MM.1S (cell line): ENCODE results near the gene YAF2.

ENCODE experiments used
- DNase-seq: peaks from one replicate; pipeline ENCODE4 v3.0.0-alpha.2; 2015
- H2AFZ ChIP-seq: fragments of 300-600 bp; sonication (generic); 2 replicates; pipeline ENCODE4 v1.6.0; 2016; ENCODE audit warnings: antibody characterized with exemption, low read length
- H3F3A ChIP-seq: fragments of 300-600 bp; sonication (generic); 2 replicates; pipeline ENCODE4 v1.6.1; 2016; ENCODE audit warnings: mild to moderate bottlenecking, antibody characterized with exemption, low read length, moderate library complexity, mixed read lengths; ENCODE audit not compliant: insufficient read depth
- H3K27ac ChIP-seq: fragments of 300-600 bp; sonication (generic); 2 replicates; pipeline ENCODE4 v1.5.1; 2016; ENCODE audit warnings: mild to moderate bottlenecking, low read length
- H3K27me3 ChIP-seq: fragments of 300-600 bp; sonication (generic); replicated peaks from 2 replicates; pipeline ENCODE4 v1.6.0; 2016; ENCODE audit warnings: low read length; ENCODE audit not compliant: insufficient read depth
- H3K36me3 ChIP-seq: fragments of 300-600 bp; sonication (generic); replicated peaks from 2 replicates; pipeline ENCODE4 v1.6.1; 2016; ENCODE audit warnings: mild to moderate bottlenecking, low read length, mixed read lengths; ENCODE audit not compliant: insufficient read depth
- H3K4me1 ChIP-seq: fragments of 300-600 bp; sonication (generic); 2 replicates; pipeline ENCODE4 v1.6.1; 2016; ENCODE audit warnings: low read length, mixed read lengths
- H3K4me2 ChIP-seq: fragments of 300-600 bp; sonication (generic); 2 replicates; pipeline ENCODE4 v1.6.0; 2016; ENCODE audit warnings: low read depth, low read length
- H3K4me3 ChIP-seq: fragments of 300-600 bp; sonication (generic); 2 replicates; pipeline ENCODE4 v1.5.1; 2016; ENCODE audit warnings: low read length, mixed read lengths
- H3K79me2 ChIP-seq: fragments of 300-600 bp; sonication (generic); 2 replicates; pipeline ENCODE4 v1.6.1; 2016; ENCODE audit warnings: mixed run types, low read length, mixed read lengths
- H3K9ac ChIP-seq: fragments of 300-600 bp; sonication (generic); 2 replicates; pipeline ENCODE4 v1.6.1; 2016; ENCODE audit warnings: low read length, mixed read lengths
- H3K9me2 ChIP-seq: fragments of 300-600 bp; sonication (generic); replicated peaks from 2 replicates; pipeline ENCODE4 v1.6.1; 2016; ENCODE audit warnings: mild to moderate bottlenecking, low read length, mixed read lengths; ENCODE audit not compliant: insufficient read depth
- H3K9me3 ChIP-seq: fragments of 300-600 bp; sonication (generic); replicated peaks from 2 replicates; pipeline ENCODE4 v1.6.1; 2016; ENCODE audit warnings: mild to moderate bottlenecking, low read length, mixed read lengths; ENCODE audit not compliant: insufficient read depth
- H4K20me1 ChIP-seq: fragments of 300-600 bp; sonication (generic); 2 replicates; pipeline ENCODE4 v1.6.1; 2016; ENCODE audit warnings: mild to moderate bottlenecking, low read length, moderate library complexity, mixed read lengths; ENCODE audit not compliant: insufficient read depth
- CTCF ChIP-seq: fragments of 300-600 bp; sonication (generic); IDR thresholded peaks from 2 replicates; pipeline ENCODE4 v1.5.1; 2016; ENCODE audit warnings: antibody characterized with exemption, low read length, mixed read lengths
- EZH2 ChIP-seq: fragments of 300-600 bp; sonication (generic); optimal IDR thresholded peaks from 2 replicates; pipeline ENCODE3; 2017; ENCODE audit warnings: low read depth, mild to moderate bottlenecking, antibody characterized with exemption, low read length, mixed read lengths
- EZH2phosphoT487 ChIP-seq: fragments of 300-600 bp; sonication (generic); IDR thresholded peaks from 2 replicates; pipeline ENCODE4 v1.6.1; 2018; ENCODE audit warnings: antibody characterized with exemption, low read length

Gene YAF2

GRCh38 chr12:42262271-42262670, 24.2 kb upstream of the YAF2 start:
- TF ChIP-seq CTCF (no peak), EZH2phosphoT487 (no peak), EZH2 (no peak)
- Histone ChIP-seq H3K36me3 (no peaks in the 10 kb centered on the region), H3K79me2 (no peaks in the 10 kb centered on the region), H3K9me3 (no peaks in the 10 kb centered on the region), H3K27ac (no peak overlapping the region), H3F3A (no peaks in the 10 kb centered on the region), H3K9ac (no peak overlapping the region), H3K4me3 (no peak overlapping the region), H3K4me1 (no peaks in the 10 kb centered on the region), H3K4me2 (no peak overlapping the region), H3K27me3 (no peaks in the 10 kb centered on the region), H3K9me2 (no peaks in the 10 kb centered on the region), H2AFZ (no peak overlapping the region), H4K20me1 (no peaks in the 10 kb centered on the region)
- no peak for DNase-seq

- Histone ChIP-seq H3K4me3 (no peak overlapping the region), H3F3A (no peaks in the 10 kb centered on the region), H3K36me3 (no peaks in the 10 kb centered on the region), H3K27ac (no peak overlapping the region), H3K79me2 (no peaks in the 10 kb centered on the region), H3K9ac (no peak overlapping the region), H4K20me1 (no peaks in the 10 kb centered on the region), H2AFZ (no peak overlapping the region), H3K27me3 (no peaks in the 10 kb centered on the region), H3K4me1 (no peaks in the 10 kb centered on the region), H3K9me2 (no peaks in the 10 kb centered on the region), H3K4me2 (no peak overlapping the region), H3K9me3 (no peaks in the 10 kb centered on the region)
- TF ChIP-seq EZH2 (no peak), EZH2phosphoT487 (no peak), CTCF (no peak)
- DNase-seq, result no peak
Observed at GRCh38 chr12:42261708-42262107, 23.7 kb upstream of the YAF2 start.

- H3K9me2 ChIP-seq, result no peaks in the 10 kb centered on the region
- no peak overlapping the region for H3K9ac ChIP-seq
- H3K9me3 ChIP-seq, result no peaks in the 10 kb centered on the region
- no peak overlapping the region for H2AFZ ChIP-seq
- no peaks in the 10 kb centered on the region for H3K27me3 ChIP-seq
- no peaks in the 10 kb centered on the region for H3K36me3 ChIP-seq
- no peak overlapping the region for H3K4me2 ChIP-seq
- no peaks in the 10 kb centered on the region for H3K79me2 ChIP-seq
- no peak overlapping the region for H3K27ac ChIP-seq
- TF ChIP-seq CTCF (no peak), EZH2 (no peak), EZH2phosphoT487 (no peak)
- no peaks in the 10 kb centered on the region for H4K20me1 ChIP-seq
- no peak for DNase-seq
- no peak overlapping the region for H3K4me3 ChIP-seq
- no peaks in the 10 kb centered on the region for H3K4me1 ChIP-seq
- no peaks in the 10 kb centered on the region for H3F3A ChIP-seq
Observed at GRCh38 chr12:42260518-42260917, 22.5 kb upstream of the YAF2 start.

- Histone ChIP-seq H3K9me3 (no peaks in the 10 kb centered on the region), H3K36me3 (no peaks in the 10 kb centered on the region), H3K9ac (no peak overlapping the region), H4K20me1 (no peaks in the 10 kb centered on the region), H3F3A (no peaks in the 10 kb centered on the region), H3K27ac (no peak overlapping the region), H3K4me2 (no peak overlapping the region), H3K79me2 (no peaks in the 10 kb centered on the region), H3K4me3 (no peak overlapping the region), H3K27me3 (no peaks in the 10 kb centered on the region), H3K4me1 (no peaks in the 10 kb centered on the region), H2AFZ (no peak overlapping the region), H3K9me2 (no peaks in the 10 kb centered on the region)
- no peak for DNase-seq
- TF ChIP-seq CTCF (no peak), EZH2 (no peak), EZH2phosphoT487 (no peak)
Observed at GRCh38 chr12:42259699-42260098, 21.7 kb upstream of the YAF2 start.
